Activated CD8-positive, alpha-beta T cell treated with anti-CD3 and anti-CD28 coated beads for 36 hours (primary cell): ENCODE data around the gene SMARCD2. TPM values are rescaled to one million over a fixed set of nuclear protein-coding genes. Genes with fewer than 3 reads are reported as not detected.

Experiments used
- ATAC-seq: fragments of 200-7000 bp; cut with Tn5 transposase; one replicate; pipeline ENCODE4 v1.10.0; 2021; ENCODE audit warnings: mild to moderate bottlenecking, moderate library complexity
- CTCF ChIA-PET: fragments of 350-600 bp; sonication (Branson Sonifier 250); formaldehyde crosslinking; loops from one replicate; lab custom pipeline; 2021; ENCODE audit warnings: antibody characterized with exemption; lab: Charles Lee
- POLR2A ChIA-PET: fragments of 350-600 bp; sonication (Branson Sonifier 250); formaldehyde crosslinking; loops from one replicate; lab custom pipeline; 2021; ENCODE audit warnings: antibody characterized with exemption; lab: Charles Lee
- DNase-seq: peaks from one replicate; pipeline ENCODE4 v3.0.0-alpha.2; 2020
- H3K27ac Mint-ChIP-seq: one replicate; pipeline ENCODE4 v1.8.0; 2021; ENCODE audit warnings: mild to moderate bottlenecking, mixed read lengths
- H3K27me3 Mint-ChIP-seq: one replicate; pipeline ENCODE4 v1.8.0; 2021; ENCODE audit warnings: mixed read lengths
- H3K36me3 Mint-ChIP-seq: one replicate; pipeline ENCODE4 v1.8.0; 2021; ENCODE audit warnings: low read depth, mixed read lengths
- H3K4me1 Mint-ChIP-seq: one replicate; pipeline ENCODE4 v1.8.0; 2021; ENCODE audit warnings: low read depth, mixed read lengths
- H3K4me3 Mint-ChIP-seq: one replicate; pipeline ENCODE4 v1.8.0; 2021; ENCODE audit warnings: mild to moderate bottlenecking, moderate library complexity, mixed read lengths
- H3K9me3 Mint-ChIP-seq: one replicate; pipeline ENCODE4 v1.8.0; 2021; ENCODE audit warnings: mixed read lengths
- intact Hi-C: fragments of 100-400 bp; cut with micrococcal nuclease; formaldehyde crosslinking; loops from one replicate; pipeline ENCODE4 v1.10.0; 2022
- total RNA-seq, 2 experiments: library from RNA; stranded (reverse); gene quantifications; one replicate each; pipeline ENCODE4 v1.2.3, GENCODE V29; 2021
- TF ChIP-seq, protein P1 (sequence below): fragments of 200-600 bp; IDR thresholded peaks from one replicate; pipeline ENCODE4 v1.8.0; 2022; ENCODE audit warnings: antibody characterized with exemption, mild to moderate bottlenecking

SMARCD2 gene
- total RNA-seq, 2 experiments from 2014 or later, result 99.4 to 103 TPM

- peaks cover 70% of the 10 kb centered on the region for H3K36me3 Mint-ChIP-seq
- DNase-seq (no peak), ATAC-seq (no peak)
- H3K4me3 Mint-ChIP-seq, result no peak overlapping the region
- no peaks in the 10 kb centered on the region for H3K27me3 Mint-ChIP-seq
- TF ChIP-seq, protein P1, sequence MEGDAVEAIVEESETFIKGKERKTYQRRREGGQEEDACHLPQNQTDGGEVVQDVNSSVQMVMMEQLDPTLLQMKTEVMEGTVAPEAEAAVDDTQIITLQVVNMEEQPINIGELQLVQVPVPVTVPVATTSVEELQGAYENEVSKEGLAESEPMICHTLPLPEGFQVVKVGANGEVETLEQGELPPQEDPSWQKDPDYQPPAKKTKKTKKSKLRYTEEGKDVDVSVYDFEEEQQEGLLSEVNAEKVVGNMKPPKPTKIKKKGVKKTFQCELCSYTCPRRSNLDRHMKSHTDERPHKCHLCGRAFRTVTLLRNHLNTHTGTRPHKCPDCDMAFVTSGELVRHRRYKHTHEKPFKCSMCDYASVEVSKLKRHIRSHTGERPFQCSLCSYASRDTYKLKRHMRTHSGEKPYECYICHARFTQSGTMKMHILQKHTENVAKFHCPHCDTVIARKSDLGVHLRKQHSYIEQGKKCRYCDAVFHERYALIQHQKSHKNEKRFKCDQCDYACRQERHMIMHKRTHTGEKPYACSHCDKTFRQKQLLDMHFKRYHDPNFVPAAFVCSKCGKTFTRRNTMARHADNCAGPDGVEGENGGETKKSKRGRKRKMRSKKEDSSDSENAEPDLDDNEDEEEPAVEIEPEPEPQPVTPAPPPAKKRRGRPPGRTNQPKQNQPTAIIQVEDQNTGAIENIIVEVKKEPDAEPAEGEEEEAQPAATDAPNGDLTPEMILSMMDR, result no peak
- H3K27ac Mint-ChIP-seq, result no peak overlapping the region
- ChIA-PET CTCF (interaction anchor here (0.9 to 4.0 kb wide), 4 partner anchors 9 to 60 kb away, joined by 3 to 15 read pairs (median 6); partner anchors contain the start of gene CCDC47), POLR2A (interaction anchor here (0.7 to 11.6 kb wide), 7 partner anchors 7 to 387 kb away, joined by 3 to 188 read pairs (median 4); partner anchors contain the start of genes CYB561, LIMD2 and SMARCD2)
- no peaks in the 10 kb centered on the region for H3K9me3 Mint-ChIP-seq
- peaks cover 54% of the 10 kb centered on the region for H3K4me1 Mint-ChIP-seq
- intact Hi-C loops, result loop anchor here (5.0 kb wide), 1 partner anchor 136 kb away; no protein-coding TSS in a partner anchor
Measured at GRCh38 chr17:63833026-63833740, 9.3 kb downstream of the SMARCD2 start.

DNA sequence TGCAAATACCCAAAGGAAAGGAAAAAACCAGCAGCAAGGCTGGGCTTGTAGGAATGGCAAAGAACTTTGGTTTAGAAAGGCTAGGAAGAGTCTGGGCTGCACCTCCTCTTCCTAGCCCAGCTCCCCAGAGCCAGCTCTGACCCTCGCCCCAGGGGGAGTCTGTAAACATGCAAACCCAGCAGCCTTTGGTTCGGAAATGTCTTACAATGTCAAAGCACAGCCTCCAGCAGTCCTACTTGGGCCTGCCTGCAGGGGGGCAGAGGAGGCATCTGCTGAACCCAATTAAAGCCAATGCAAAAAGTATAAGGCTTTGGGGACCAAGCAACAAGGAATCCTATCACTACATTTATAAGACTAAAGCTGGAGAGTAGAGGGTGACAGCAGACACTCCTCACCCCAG lies 10.0 kb downstream of the SMARCD2 start:
- no peaks in the 10 kb centered on the region for H3K9me3 Mint-ChIP-seq
- peaks cover 57% of the 10 kb centered on the region for H3K4me1 Mint-ChIP-seq
- ChIA-PET CTCF (interaction anchor here (0.9 to 4.0 kb wide), 2 partner anchors 9 to 16 kb away, joined by 3 to 15 read pairs; no protein-coding TSS in a partner anchor), POLR2A (interaction anchor here (0.7 to 11.6 kb wide), 5 partner anchors 7 to 386 kb away, joined by 3 to 188 read pairs (median 5); partner anchors contain the start of genes CYB561, LIMD2 and SMARCD2)
- DNase-seq (no peak), ATAC-seq (no peak)
- no peak overlapping the region for H3K4me3 Mint-ChIP-seq
- H3K27me3 Mint-ChIP-seq, result no peaks in the 10 kb centered on the region
- intact Hi-C loops, result loop anchor here (5.0 kb wide), 1 partner anchor 135 kb away; no protein-coding TSS in a partner anchor
- TF ChIP-seq, protein P1, result no peak
- peak overlapping the region; percentile 71 for H3K27ac Mint-ChIP-seq
- H3K36me3 Mint-ChIP-seq, result peaks cover 75% of the 10 kb centered on the region

GRCh38 chr17:63832014-63832413 lies 10.5 kb downstream of the SMARCD2 start:
- intact Hi-C loops, result loop anchor here (5.0 kb wide), 1 partner anchor 135 kb away; no protein-coding TSS in a partner anchor
- TF ChIP-seq, protein P1, result no peak
- ATAC-seq (no peak), DNase-seq (no peak)
- peaks cover 57% of the 10 kb centered on the region for H3K4me1 Mint-ChIP-seq
- H3K4me3 Mint-ChIP-seq, result no peak overlapping the region
- H3K27ac Mint-ChIP-seq, result peak overlapping the region; percentile 71
- POLR2A ChIA-PET, result interaction anchor here (0.6 to 11.6 kb wide), 6 partner anchors 8 to 167 kb away, joined by 3 to 188 read pairs (median 3); partner anchors contain the start of gene SMARCD2
- no peaks in the 10 kb centered on the region for H3K9me3 Mint-ChIP-seq
- H3K36me3 Mint-ChIP-seq, result peaks cover 76% of the 10 kb centered on the region
- H3K27me3 Mint-ChIP-seq, result no peaks in the 10 kb centered on the region
- CTCF ChIA-PET, result interaction anchor here (1.0 kb wide), 1 partner anchor 8 kb away, joined by 4 read pairs; no protein-coding TSS in a partner anchor

GRCh38 chr17:63831505-63831904 lies 11.0 kb downstream of the SMARCD2 start:
- intact Hi-C loops, result loop anchor here (5.0 kb wide), 1 partner anchor 134 kb away; no protein-coding TSS in a partner anchor
- H3K36me3 Mint-ChIP-seq, result peaks cover 79% of the 10 kb centered on the region
- DNase-seq, result no peak
- TF ChIP-seq, protein P1, result no peak
- no peak overlapping the region for H3K4me3 Mint-ChIP-seq
- POLR2A ChIA-PET, result interaction anchor here (0.6 to 11.6 kb wide), 8 partner anchors 8 to 166 kb away, joined by 3 to 188 read pairs (median 4); partner anchors contain the start of gene SMARCD2
- CTCF ChIA-PET, result interaction anchor here (1.0 to 1.2 kb wide), 2 partner anchors 9 to 10 kb away, joined by 4 read pairs; partner anchors contain the start of gene SMARCD2
- no peak for ATAC-seq
- H3K4me1 Mint-ChIP-seq, result peaks cover 57% of the 10 kb centered on the region
- H3K27me3 Mint-ChIP-seq, result no peaks in the 10 kb centered on the region
- no peaks in the 10 kb centered on the region for H3K9me3 Mint-ChIP-seq
- peak overlapping the region; percentile 71 for H3K27ac Mint-ChIP-seq
